GM12801 (cell line): Measurements from ENCODE around the gene MEI1.

Source experiments
- TF ChIP-seq, protein P1 (sequence below): IDR thresholded peaks from one replicate; pipeline ENCODE4 v1.5.1; 2011; ENCODE audit warnings: control low read depth; ENCODE audit not compliant: insufficient read length; ENCODE audit errors: extremely low read depth

MEI1 gene

DNA sequence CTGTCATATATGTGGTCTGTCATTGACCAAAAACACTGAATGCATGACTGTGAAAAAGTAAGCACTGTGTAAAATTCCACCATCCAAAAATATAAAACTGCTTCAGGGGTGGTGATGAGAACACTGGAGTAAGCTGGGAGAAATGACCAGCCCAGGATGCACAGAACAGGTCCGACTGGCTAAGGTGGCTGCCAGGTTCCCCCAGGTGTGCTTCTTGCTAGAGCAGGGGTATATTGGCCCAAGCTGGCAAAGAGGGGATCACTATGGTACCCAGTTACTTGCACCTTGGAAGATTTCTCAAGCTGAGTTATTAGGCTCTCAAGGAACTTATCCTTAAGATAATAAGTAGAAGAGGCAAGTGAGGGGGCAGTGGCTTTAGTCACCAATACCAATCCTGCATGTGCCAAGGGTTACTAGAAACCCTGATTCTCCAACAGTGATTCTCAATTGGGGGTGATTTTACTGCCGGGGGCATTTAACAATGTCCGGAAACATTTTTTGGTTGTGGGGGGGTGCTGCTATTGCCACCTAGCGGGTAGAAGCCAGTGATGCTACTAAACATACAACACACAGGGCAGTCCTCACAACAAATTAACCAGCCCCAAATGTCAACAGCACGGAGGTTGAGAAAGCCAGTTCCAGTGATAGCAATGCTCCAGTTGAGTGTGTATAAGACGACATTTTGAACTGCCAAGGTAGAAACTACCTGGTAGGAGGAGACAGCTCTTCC lies 26.4 kb upstream of the MEI1 start:
- TF ChIP-seq, protein P1, sequence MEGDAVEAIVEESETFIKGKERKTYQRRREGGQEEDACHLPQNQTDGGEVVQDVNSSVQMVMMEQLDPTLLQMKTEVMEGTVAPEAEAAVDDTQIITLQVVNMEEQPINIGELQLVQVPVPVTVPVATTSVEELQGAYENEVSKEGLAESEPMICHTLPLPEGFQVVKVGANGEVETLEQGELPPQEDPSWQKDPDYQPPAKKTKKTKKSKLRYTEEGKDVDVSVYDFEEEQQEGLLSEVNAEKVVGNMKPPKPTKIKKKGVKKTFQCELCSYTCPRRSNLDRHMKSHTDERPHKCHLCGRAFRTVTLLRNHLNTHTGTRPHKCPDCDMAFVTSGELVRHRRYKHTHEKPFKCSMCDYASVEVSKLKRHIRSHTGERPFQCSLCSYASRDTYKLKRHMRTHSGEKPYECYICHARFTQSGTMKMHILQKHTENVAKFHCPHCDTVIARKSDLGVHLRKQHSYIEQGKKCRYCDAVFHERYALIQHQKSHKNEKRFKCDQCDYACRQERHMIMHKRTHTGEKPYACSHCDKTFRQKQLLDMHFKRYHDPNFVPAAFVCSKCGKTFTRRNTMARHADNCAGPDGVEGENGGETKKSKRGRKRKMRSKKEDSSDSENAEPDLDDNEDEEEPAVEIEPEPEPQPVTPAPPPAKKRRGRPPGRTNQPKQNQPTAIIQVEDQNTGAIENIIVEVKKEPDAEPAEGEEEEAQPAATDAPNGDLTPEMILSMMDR, result no peak

- TF ChIP-seq, protein P1, result no peak
These were observed 24.4 kb upstream of the MEI1 start for GRCh38 chr22:41674846-41675340.

DNA sequence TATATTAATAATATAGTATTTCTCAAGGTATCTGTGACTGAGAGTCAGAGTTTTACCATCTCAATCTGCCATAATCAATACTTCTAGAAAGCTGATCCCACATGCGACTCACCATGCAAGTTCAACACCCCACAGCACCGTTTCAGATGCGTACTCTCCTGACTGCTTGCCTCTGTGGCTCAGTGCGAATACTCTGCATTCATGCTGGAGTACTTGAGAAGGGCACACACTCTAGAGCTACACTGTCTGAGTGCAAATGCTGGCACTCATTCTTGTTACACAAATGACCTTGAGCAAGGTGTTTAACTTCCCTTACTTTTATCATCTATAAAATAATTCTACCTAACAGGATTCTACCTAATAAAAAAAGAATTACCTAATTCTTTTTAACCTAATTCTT lies 23.2 kb upstream of the MEI1 start:
- TF ChIP-seq, protein P1, result no peak

- TF ChIP-seq, protein P1, result no peak
These were observed 17.7 kb upstream of the MEI1 start for GRCh38 chr22:41681616-41682015.

DNA sequence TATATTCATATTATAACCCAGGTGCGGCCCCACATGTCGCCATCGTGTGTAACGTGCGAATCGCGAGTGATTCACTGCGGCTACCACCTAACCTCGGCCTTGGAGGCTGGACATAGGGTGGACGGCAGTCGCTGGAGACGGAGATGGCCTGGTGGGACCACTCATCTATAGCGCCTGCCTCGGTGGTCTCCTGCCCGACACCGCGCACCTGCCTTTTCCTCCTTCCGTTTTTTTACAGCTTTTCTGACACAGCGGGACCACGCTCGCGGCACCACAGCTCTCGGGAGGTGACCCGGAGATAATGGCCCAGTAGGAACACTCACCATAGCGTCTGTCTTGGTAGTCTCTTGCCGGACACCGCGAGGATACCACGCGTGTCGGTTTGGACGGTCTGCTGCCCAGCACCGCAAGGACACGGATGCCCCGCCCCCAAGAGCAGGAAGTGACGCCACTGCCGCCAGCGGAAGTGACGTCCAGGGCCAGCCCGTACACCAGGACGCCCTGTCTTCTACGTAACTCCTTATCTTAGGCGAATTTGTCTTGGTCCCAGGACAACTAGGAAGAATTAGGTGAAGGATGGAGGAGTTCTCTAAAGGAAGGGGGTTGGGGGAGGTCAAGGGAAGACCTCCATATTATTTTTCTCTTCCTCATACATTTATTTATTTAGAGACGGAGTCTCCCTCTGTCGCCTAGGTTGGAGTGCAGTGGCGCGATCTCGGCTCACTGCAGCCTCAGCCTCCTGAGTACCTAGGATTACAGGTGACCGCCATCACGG lies 17.1 kb upstream of the MEI1 start:
- TF ChIP-seq, protein P1, result no peak

- TF ChIP-seq, protein P1, result no peak
These were observed 16.3 kb upstream of the MEI1 start for GRCh38 chr22:41683052-41683451.

- TF ChIP-seq, protein P1, result no peak
These were observed 15.7 kb upstream of the MEI1 start for GRCh38 chr22:41683616-41684015.
